HepG2 (cell line): Measurements from ENCODE around the gene RASSF7. TPM values are rescaled to one million over a fixed set of nuclear protein-coding genes. Genes with fewer than 3 reads are reported as not detected.
A peak's percentile ranks its signal among the peaks of the same experiment; 100 is the strongest.

Experiments used
- ARHGAP35 ChIP-seq: sonication (generic); formaldehyde crosslinking; IDR thresholded peaks from 2 replicates; pipeline ENCODE4 v1.9.0; 2022; ENCODE audit warnings: mild to moderate bottlenecking, inconsistent platforms, moderate library complexity, missing genetic modification reagents, borderline replicate concordance
- CHD2 ChIP-seq: IDR thresholded peaks from 2 replicates; pipeline ENCODE4 v1.6.1; 2011; ENCODE audit warnings: low read depth, low read length, improper control_type of control experiment
- FLYWCH1 ChIP-seq: sonication (generic); formaldehyde crosslinking; IDR thresholded peaks from 2 replicates; pipeline ENCODE4 v1.8.1; 2023; ENCODE audit warnings: mild to moderate bottlenecking, missing genetic modification reagents
- GFI1 ChIP-seq: sonication (generic); formaldehyde crosslinking; IDR thresholded peaks from 2 replicates; pipeline ENCODE4 v1.5.0; 2020; ENCODE audit warnings: missing genetic modification reagents, mild to moderate bottlenecking, borderline replicate concordance
- HMGXB4 ChIP-seq, 2 experiments: sonication (generic) in 1 of 2; formaldehyde crosslinking in 1 of 2; IDR thresholded peaks; 2 replicates each; pipeline versions ENCODE4 v1.4.0 to v1.6.1; 2018 to 2020; ENCODE audit warnings: missing genetic modification reagents in 2 of 2, borderline replicate concordance in 1 of 2, low read depth in 1 of 2, mild to moderate bottlenecking in 1 of 2, missing biosample characterization in 1 of 2
- KDM3A ChIP-seq: IDR thresholded peaks from 2 replicates; pipeline ENCODE4 v1.6.1; 2018; ENCODE audit warnings: low read depth, missing compliant biosample characterization
- NFKBIZ ChIP-seq: IDR thresholded peaks from 2 replicates; pipeline ENCODE4 v1.6.1; 2018; ENCODE audit warnings: missing genetic modification reagents, missing compliant biosample characterization
- NFYB ChIP-seq: sonication (generic); formaldehyde crosslinking; IDR thresholded peaks from 2 replicates; pipeline ENCODE4 v1.4.0; 2020; ENCODE audit warnings: missing genetic modification reagents
- RNF2 ChIP-seq: fragments of 450-650 bp; conservative IDR thresholded peaks from 2 replicates; pipeline ENCODE4 v1.6.1; 2016; ENCODE audit warnings: low read depth
- THAP11 ChIP-seq: IDR thresholded peaks from 2 replicates; pipeline ENCODE4 v1.6.1; 2016; ENCODE audit warnings: missing biosample characterization, missing genetic modification reagents
- ZBTB21 ChIP-seq: sonication (generic); formaldehyde crosslinking; IDR thresholded peaks from 2 replicates; pipeline ENCODE4 v1.4.0; 2020; ENCODE audit warnings: missing genetic modification reagents
- ZNF256 ChIP-seq: sonication (generic); formaldehyde crosslinking; conservative IDR thresholded peaks from 2 replicates; pipeline ENCODE4 v1.4.0; 2020; ENCODE audit warnings: missing genetic modification reagents
- ZNF430 ChIP-seq: sonication (generic); formaldehyde crosslinking; IDR thresholded peaks from 2 replicates; pipeline ENCODE4 v1.9.0; 2021; ENCODE audit warnings: mild to moderate bottlenecking, missing genetic modification reagents
- ZNF563 ChIP-seq: sonication (generic); formaldehyde crosslinking; IDR thresholded peaks from 2 replicates; pipeline ENCODE4 v1.8.0; 2022; ENCODE audit warnings: mild to moderate bottlenecking, moderate library complexity, missing genetic modification reagents
- ZNF672 ChIP-seq: sonication (generic); formaldehyde crosslinking; IDR thresholded peaks from 2 replicates; pipeline ENCODE4 v1.8.1; 2022; ENCODE audit warnings: missing genetic modification reagents
- ZNF687 ChIP-seq: sonication (generic); formaldehyde crosslinking; IDR thresholded peaks from 2 replicates; pipeline ENCODE4 v1.5.1; 2020; ENCODE audit warnings: mild to moderate bottlenecking, missing genetic modification reagents, moderate library complexity
- ZNF746 ChIP-seq: sonication (generic); formaldehyde crosslinking; IDR thresholded peaks from 2 replicates; pipeline ENCODE4 v1.8.0; 2022; ENCODE audit warnings: mild to moderate bottlenecking, missing genetic modification reagents
- polyA plus RNA-seq, 8 experiments: library from polyadenylated mRNA; depleted of rRNA in 3 of 8; stranded (reverse) in 7 of 8; unstranded in 1 of 8; fragments of >200 nt; fragmentation: Illumina TruSeq in 4 of 8; extraction: Trizol in 4 of 8; gene quantifications; 2 replicates each; pipeline versions ENCODE4 v1.2.1 to v1.2.3, GENCODE V29; 2011 to 2016; ENCODE audit warnings: low read depth in 4 of 8, missing spikeins in 1 of 8, mixed read lengths in 1 of 8; ENCODE audit not compliant: insufficient read depth in 1 of 8
- total RNA-seq, 5 experiments: library from RNA; depleted of rRNA; stranded (reverse); fragments of >200 nt; fragmentation: Illumina TruSeq; extraction: Trizol; gene quantifications; 2 replicates each; pipeline ENCODE4 v1.2.3, GENCODE V29; 2016; ENCODE audit warnings: low read depth in 1 of 5
- TF ChIP-seq, protein P1 (sequence below): sonication (generic); formaldehyde crosslinking; IDR thresholded peaks from 2 replicates; pipeline ENCODE4 v1.5.0; 2020; ENCODE audit warnings: missing genetic modification reagents
- TF ChIP-seq, protein P2 (sequence below): IDR thresholded peaks from 2 replicates; pipeline ENCODE4 v1.6.1; 2012; ENCODE audit warnings: inconsistent platforms
- TF ChIP-seq, protein P3 (sequence below): sonication (generic); formaldehyde crosslinking; IDR thresholded peaks from 2 replicates; pipeline ENCODE4 v1.4.0; 2020; ENCODE audit warnings: missing genetic modification reagents

Gene RASSF7
- total and polyA plus RNA-seq, 2 of the 13 experiments (the other 11 are each of a cell fraction or from before 2014, with no cell fraction given), result 20.2 to 28.6 TPM

DNA sequence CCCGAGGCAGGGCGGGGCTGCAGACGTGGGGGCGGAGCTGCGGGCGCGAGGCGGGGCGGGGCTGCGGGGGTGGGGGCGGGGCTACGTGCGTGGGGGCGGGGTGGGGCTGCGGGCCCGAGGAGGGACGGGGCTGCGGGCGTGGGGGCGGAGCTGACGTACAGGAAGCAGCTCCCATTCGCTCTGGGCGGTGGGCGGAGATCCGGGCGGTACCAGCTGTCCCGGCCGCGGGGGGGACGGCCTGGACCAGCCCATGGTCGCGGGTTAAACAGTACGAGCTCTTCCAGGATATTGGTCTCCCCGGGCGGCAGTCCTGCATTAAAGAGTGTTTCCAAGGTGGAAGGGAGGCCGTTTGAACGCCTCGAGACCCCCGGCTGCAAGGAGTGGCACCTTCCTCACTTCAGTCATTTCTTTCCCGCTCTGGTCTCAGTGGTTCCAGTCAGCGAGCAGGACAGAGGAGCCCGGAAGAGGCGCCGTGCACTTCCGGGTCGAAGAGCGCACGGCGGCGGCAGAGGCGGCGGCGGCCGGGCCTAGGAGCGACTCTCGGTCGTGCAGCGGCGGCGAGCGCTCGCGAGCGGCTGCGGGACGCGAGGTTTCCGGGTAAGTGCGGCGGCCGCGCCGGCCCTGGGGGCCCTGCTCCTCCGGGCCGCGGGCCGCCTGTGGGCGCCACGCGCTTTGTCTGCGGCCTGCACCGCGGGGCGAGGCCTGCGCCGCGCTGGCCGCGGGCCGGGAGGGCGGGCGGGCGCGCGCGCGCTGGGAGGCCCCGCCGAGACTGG, 15.4 kb downstream of the RASSF7 start, which contains the start of gene PHRF1 (continued):
- TF ChIP-seq ZNF687 (CRISPR knock-in tag) (peak; percentile 36; the same call in 1 of the 2 replicates), ZNF430 (CRISPR knock-in tag) (0 out of 2 replicates have a peak, but pooled peaks have one; percentile 17), FLYWCH1 (CRISPR knock-in tag) (0 out of 2 replicates have a peak, but pooled peaks have one; percentile 50), ZBTB21 (0 out of 2 replicates have a peak, but pooled peaks have one; percentile 23), GFI1 (CRISPR knock-in tag) (peak; percentile 40; the same call in 1 of the 2 replicates), THAP11 (peak; percentile 87), CHD2 (0 out of 2 replicates have a peak, but pooled peaks have one; percentile 50), KDM3A (CRISPR knock-in tag) (0 out of 2 replicates have a peak, but pooled peaks have one; percentile 30), ZNF563 (CRISPR knock-in tag) (0 out of 2 replicates have a peak, but pooled peaks have one; percentile 13), RNF2 (no peak), ARHGAP35 (CRISPR knock-in tag) (no peak), ZNF672 (CRISPR knock-in tag) (no peak), NFKBIZ (CRISPR knock-in tag) (peak; percentile 49; the same call in 1 of the 2 replicates), ZNF746 (CRISPR knock-in tag) (peak; percentile 39; the same call in 1 of the 2 replicates), ZNF256 (CRISPR knock-in tag) (0 out of 2 replicates have a peak, but pooled peaks have one; percentile 47), NFYB (peak; percentile 58), HMGXB4 (CRISPR knock-in tag; IDR thresholded peaks at IDR 0.05; ENCODE audit: borderline replicate concordance in 1 of 2, low read depth in 1 of 2) (0 out of 4 replicates have a peak, but pooled peaks of 1 of the 2 experiments have one; percentile 16)
- TF ChIP-seq, protein P1, sequence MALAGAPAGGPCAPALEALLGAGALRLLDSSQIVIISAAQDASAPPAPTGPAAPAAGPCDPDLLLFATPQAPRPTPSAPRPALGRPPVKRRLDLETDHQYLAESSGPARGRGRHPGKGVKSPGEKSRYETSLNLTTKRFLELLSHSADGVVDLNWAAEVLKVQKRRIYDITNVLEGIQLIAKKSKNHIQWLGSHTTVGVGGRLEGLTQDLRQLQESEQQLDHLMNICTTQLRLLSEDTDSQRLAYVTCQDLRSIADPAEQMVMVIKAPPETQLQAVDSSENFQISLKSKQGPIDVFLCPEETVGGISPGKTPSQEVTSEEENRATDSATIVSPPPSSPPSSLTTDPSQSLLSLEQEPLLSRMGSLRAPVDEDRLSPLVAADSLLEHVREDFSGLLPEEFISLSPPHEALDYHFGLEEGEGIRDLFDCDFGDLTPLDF (CRISPR knock-in tag), result peak; percentile 83
- TF ChIP-seq, protein P2, sequence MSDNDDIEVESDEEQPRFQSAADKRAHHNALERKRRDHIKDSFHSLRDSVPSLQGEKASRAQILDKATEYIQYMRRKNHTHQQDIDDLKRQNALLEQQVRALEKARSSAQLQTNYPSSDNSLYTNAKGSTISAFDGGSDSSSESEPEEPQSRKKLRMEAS, result peak; percentile 72
- TF ChIP-seq, protein P3, sequence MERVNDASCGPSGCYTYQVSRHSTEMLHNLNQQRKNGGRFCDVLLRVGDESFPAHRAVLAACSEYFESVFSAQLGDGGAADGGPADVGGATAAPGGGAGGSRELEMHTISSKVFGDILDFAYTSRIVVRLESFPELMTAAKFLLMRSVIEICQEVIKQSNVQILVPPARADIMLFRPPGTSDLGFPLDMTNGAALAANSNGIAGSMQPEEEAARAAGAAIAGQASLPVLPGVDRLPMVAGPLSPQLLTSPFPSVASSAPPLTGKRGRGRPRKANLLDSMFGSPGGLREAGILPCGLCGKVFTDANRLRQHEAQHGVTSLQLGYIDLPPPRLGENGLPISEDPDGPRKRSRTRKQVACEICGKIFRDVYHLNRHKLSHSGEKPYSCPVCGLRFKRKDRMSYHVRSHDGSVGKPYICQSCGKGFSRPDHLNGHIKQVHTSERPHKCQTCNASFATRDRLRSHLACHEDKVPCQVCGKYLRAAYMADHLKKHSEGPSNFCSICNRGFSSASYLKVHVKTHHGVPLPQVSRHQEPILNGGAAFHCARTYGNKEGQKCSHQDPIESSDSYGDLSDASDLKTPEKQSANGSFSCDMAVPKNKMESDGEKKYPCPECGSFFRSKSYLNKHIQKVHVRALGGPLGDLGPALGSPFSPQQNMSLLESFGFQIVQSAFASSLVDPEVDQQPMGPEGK (CRISPR knock-in tag), result no peak
